Left lung (tissue), 10 donors: Measurements from ENCODE around the gene DGKI. TPM values are rescaled to one million over a fixed set of nuclear protein-coding genes. Genes with fewer than 3 reads are reported as not detected.

Experiments
- ATAC-seq: fragments of 200-7000 bp; cut with Tn5 transposase; one replicate; pipeline ENCODE4 v1.9.1; 2020; ENCODE audit warnings: moderate library complexity
- DNase-seq, 4 donors: peaks; one replicate each; pipeline ENCODE4 v3.0.0-alpha.2; 2013 to 2020
- H3K27ac ChIP-seq, 2 donors: fragments of 200-600 bp; sonication (generic) in 1 of 2; one replicate each; pipeline versions ENCODE4 v1.5.0 to v1.8.0; 2020 to 2021
- H3K27me3 ChIP-seq, 2 donors: fragments of 200-600 bp; sonication (generic) in 1 of 2; one replicate each; pipeline versions ENCODE4 v1.5.0 to v1.8.0; 2020 to 2021
- H3K36me3 ChIP-seq, 2 donors: fragments of 200-600 bp; sonication (generic) in 1 of 2; one replicate each; pipeline versions ENCODE4 v1.5.0 to v1.8.0; 2020 to 2021
- H3K4me1 ChIP-seq, 2 donors: fragments of 200-600 bp; one replicate each; pipeline ENCODE4 v1.8.0; 2021
- H3K4me3 ChIP-seq, 2 donors: fragments of 200-600 bp; sonication (generic) in 1 of 2; one replicate each; pipeline versions ENCODE4 v1.5.0 to v1.8.0; 2020 to 2021; ENCODE audit warnings: mild to moderate bottlenecking in 1 of 2
- H3K9me3 ChIP-seq, 2 donors: fragments of 200-600 bp; sonication (generic) in 1 of 2; one replicate each; pipeline versions ENCODE4 v1.5.0 to v1.8.0; 2020 to 2021
- intact Hi-C, 2 donors: fragments of 100-400 bp; cut with DNase I; formaldehyde crosslinking; loops; one replicate each; pipeline versions ENCODE4 v1.11.2 to v1.14.2; 2022
- polyA plus RNA-seq, 6 donors: library from polyadenylated mRNA; unstranded; fragments of 120-200 nt; gene quantifications; one replicate each; pipeline ENCODE4 v1.2.1, GENCODE V29; 2013; ENCODE audit not compliant: insufficient read length in 6 of 6
- total RNA-seq, 2 donors: library from RNA; stranded (reverse); fragmentation: NEBNext Ultra II Directional; extraction: Animal tissue kit (Norgen Biotek cat#: 25700); gene quantifications; one replicate each; pipeline ENCODE4 v1.2.1, GENCODE V29; 2021
- TF ChIP-seq, protein P1 (sequence below), 2 donors: fragments of 200-600 bp; sonication (generic) in 1 of 2; IDR thresholded peaks; one replicate each; pipeline versions ENCODE4 v1.5.0 to v1.8.0; 2021; ENCODE audit warnings: antibody characterized with exemption in 2 of 2
- donor health status: DM: no; HTN: yes; CAD: no.
- donor health status: DM: no; HTN: no; CAD: no.

DGKI gene
- total and polyA plus RNA-seq, 8 donors = 0.34 to 1.4 (median 0.50) TPM

DNA sequence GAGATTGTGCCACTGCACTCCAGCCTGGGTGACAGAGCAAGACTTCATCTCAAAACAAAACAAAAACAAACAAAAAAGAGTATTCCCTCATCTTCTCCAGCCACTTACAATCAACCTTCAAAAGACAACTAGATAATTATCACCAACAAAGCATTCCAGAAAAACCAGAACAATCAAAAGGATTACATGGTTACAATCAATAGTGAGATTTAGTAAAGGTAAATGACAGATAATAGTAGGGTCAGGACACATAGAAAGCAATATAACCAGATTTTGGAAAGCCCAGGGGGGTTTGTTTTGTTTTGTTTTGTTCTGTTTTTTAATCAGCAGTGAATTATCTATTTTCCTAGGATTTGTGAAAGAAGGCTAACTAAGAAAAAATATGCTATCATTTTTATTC, 412.2 kb downstream of the DGKI start:
- Histone ChIP-seq H3K4me3 (no peak overlapping the region), H3K27me3 (no peaks in the 10 kb centered on the region), H3K4me1 (no peaks in the 10 kb centered on the region), H3K27ac (no peak overlapping the region), H3K9me3 (peaks cover 0 to 2% of the 10 kb centered on the region in 2 donors), H3K36me3 (no peaks in the 10 kb centered on the region)
- TF ChIP-seq, protein P1, sequence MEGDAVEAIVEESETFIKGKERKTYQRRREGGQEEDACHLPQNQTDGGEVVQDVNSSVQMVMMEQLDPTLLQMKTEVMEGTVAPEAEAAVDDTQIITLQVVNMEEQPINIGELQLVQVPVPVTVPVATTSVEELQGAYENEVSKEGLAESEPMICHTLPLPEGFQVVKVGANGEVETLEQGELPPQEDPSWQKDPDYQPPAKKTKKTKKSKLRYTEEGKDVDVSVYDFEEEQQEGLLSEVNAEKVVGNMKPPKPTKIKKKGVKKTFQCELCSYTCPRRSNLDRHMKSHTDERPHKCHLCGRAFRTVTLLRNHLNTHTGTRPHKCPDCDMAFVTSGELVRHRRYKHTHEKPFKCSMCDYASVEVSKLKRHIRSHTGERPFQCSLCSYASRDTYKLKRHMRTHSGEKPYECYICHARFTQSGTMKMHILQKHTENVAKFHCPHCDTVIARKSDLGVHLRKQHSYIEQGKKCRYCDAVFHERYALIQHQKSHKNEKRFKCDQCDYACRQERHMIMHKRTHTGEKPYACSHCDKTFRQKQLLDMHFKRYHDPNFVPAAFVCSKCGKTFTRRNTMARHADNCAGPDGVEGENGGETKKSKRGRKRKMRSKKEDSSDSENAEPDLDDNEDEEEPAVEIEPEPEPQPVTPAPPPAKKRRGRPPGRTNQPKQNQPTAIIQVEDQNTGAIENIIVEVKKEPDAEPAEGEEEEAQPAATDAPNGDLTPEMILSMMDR (IDR thresholded peaks at IDR 0.05) = no peak
- no peak for DNase-seq
- intact Hi-C loops = no loop called here
- no peak for ATAC-seq

DNA sequence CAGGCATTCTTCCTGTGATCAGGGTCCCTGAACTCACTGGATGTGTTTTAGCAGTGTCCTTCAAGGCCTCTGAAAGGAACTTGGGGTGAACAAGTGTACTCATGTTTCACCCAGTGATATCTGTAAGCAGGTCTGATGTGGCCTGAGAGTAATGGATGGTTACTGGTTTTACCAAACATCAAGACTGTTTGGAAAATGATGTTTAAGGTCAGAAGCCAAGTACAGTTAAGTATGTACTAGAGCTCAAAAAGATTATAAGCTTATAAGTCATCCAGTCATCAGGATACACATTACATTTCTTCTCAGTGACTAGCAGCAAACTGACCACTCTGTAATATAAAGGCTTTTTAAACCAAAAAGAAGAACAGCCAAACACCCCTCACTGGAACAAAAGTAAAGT, 423.5 kb downstream of the DGKI start:
- H3K27ac ChIP-seq = no peak overlapping the region
- H3K4me3 ChIP-seq = no peak overlapping the region
- intact Hi-C loops = no loop called here
- H3K27me3 ChIP-seq = no peaks in the 10 kb centered on the region
- H3K4me1 ChIP-seq = no peaks in the 10 kb centered on the region
- H3K36me3 ChIP-seq = no peaks in the 10 kb centered on the region
- peaks cover 0 to 1% of the 10 kb centered on the region in 2 donors for H3K9me3 ChIP-seq
- no peak for DNase-seq
- TF ChIP-seq, protein P1 (IDR thresholded peaks at IDR 0.05) = no peak
- ATAC-seq = no peak

DNA sequence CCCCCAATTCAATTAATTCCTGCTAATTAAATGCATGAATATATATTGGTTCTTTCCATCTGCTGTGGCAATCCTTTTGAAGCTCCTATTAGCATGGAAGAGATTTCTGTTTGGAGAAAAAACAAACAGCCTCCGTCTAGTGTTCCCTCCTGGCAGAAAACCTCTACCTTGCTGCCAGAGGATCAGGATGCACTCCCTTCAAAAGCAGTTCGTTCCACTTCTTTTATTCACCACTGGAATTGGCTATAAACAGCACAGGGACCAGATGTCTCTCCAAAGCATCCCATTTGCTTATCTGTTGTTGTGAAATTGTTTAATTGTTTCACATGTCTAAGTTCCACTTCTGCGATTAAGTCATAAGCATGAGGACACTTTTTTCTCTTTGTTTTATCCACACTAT, 425.4 kb downstream of the DGKI start:
- Histone ChIP-seq H3K27me3 (no peaks in the 10 kb centered on the region), H3K27ac (no peak overlapping the region), H3K36me3 (no peaks in the 10 kb centered on the region), H3K4me3 (no peak overlapping the region), H3K9me3 (peaks cover 0 to 1% of the 10 kb centered on the region in 2 donors), H3K4me1 (no peaks in the 10 kb centered on the region)
- ATAC-seq (no peak), DNase-seq (no peak)
- intact Hi-C loops = no loop called here
- TF ChIP-seq, protein P1 (IDR thresholded peaks at IDR 0.05) = no peak

DNA sequence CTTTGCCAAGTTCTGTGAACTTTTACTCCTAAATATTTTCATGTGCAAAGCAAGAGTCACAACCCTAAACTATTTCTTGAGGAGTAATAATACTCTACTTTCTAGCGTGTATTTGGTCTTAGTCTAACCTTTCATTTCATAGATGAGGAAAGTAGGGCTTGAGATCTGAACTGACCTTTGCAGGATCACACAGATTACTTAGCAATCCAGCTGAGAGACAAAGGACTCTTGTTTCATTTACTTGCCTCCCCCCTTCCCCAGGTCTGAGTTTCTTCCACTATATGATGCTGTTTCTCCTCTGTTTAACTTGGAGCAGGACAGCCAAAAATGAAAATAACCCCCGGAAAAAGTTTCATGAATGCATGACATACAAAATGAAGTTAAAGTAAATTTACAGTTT, 427.9 kb downstream of the DGKI start:
- Histone ChIP-seq H3K27ac (no peak overlapping the region), H3K36me3 (no peaks in the 10 kb centered on the region), H3K27me3 (no peaks in the 10 kb centered on the region), H3K4me1 (no peaks in the 10 kb centered on the region), H3K9me3 (no peaks in the 10 kb centered on the region), H3K4me3 (no peak overlapping the region)
- ATAC-seq (no peak), DNase-seq (no peak)
- TF ChIP-seq, protein P1 (IDR thresholded peaks at IDR 0.05) = no peak
- intact Hi-C loops = no loop called here

DNA sequence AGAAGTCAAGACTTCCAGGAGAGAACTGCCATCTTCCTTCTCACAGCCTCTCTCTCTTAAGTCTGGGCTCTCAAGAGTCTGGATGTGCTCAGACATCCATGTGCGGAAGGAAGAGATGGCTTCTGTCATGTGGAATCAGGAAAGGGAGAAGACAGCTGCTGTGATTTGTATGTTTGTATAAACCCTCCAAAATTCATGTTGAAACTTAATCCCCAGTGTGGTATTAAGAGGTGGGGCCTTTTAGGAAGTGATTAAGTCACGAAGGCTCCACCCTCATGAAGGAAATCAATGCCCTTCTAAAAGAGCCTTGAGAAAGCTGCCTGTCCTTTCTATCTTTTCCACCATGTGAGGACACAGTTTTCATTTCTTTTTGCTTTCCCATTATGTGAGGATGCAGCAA, 429.3 kb downstream of the DGKI start:
- no peaks in the 10 kb centered on the region for H3K27me3 ChIP-seq
- DNase-seq (no peak), ATAC-seq (no peak)
- H3K4me1 ChIP-seq = no peaks in the 10 kb centered on the region
- no peak overlapping the region for H3K4me3 ChIP-seq
- intact Hi-C loops = no loop called here
- H3K27ac ChIP-seq = no peak overlapping the region
- TF ChIP-seq, protein P1 (IDR thresholded peaks at IDR 0.05) = no peak
- H3K9me3 ChIP-seq = no peaks in the 10 kb centered on the region
- H3K36me3 ChIP-seq = no peaks in the 10 kb centered on the region
